Measurements from ENCODE around the gene EVI5L. TPM values are rescaled to one million over a fixed set of nuclear protein-coding genes. Genes with fewer than 3 reads are reported as not detected.
"Not testable (repeated sequence)": the region's sequence is repeated elsewhere in the genome, so short reads cannot be mapped to it uniquely, and the experiment has no call there.

EVI5L gene
- total RNA-seq, 6 experiments from 2014 or later, result 3.7 to 6.3 (median 4.9) TPM

DNA sequence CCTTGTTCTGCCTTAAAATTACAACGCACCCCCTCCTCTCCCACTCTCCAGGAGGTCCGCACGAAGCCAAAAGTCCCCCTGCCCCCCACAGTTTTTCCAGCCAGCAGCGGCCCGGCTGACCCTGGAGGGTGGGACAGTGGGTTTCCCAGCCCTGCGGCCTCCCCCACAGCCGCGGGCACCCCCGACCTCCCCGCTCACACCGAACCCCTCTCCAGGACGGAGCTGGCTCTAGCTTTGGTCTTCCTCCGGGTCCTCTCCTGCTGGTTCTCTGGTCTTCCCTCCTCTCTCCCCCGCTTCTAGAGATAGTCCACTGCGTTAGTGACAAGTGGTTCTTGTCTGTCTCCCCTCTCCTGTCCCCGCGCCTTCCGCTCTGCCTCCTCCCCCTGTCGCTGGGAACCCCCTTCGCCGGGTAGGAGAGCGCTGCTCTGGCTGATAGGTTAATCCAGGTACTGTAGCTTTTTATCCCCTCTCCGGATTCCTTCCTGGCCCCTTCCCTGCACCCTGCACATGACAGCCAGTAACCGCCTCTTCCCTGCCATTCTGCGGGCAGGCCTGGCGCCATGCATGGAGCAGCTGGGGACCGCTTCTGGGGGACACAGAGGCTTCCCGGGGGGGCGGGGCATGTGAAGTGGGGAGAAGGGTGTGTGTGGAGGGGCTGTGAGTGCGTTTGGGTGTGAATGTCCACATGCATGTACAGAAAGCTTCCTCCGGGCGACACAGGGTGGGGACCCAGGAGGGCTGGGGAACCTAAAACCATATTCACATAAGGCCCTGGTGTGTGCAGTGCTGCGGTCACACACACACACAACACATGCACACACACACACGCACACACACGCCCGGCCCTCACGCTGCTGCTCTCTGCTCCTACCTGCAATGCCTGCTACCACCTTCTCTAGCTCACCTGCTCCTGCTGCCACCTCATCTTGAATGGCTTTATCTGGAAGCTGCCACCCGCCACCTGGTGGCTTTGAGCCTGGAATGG is 27.0 kb downstream of the EVI5L start:
- no peak for ATAC-seq
- TF ChIP-seq, protein P1, sequence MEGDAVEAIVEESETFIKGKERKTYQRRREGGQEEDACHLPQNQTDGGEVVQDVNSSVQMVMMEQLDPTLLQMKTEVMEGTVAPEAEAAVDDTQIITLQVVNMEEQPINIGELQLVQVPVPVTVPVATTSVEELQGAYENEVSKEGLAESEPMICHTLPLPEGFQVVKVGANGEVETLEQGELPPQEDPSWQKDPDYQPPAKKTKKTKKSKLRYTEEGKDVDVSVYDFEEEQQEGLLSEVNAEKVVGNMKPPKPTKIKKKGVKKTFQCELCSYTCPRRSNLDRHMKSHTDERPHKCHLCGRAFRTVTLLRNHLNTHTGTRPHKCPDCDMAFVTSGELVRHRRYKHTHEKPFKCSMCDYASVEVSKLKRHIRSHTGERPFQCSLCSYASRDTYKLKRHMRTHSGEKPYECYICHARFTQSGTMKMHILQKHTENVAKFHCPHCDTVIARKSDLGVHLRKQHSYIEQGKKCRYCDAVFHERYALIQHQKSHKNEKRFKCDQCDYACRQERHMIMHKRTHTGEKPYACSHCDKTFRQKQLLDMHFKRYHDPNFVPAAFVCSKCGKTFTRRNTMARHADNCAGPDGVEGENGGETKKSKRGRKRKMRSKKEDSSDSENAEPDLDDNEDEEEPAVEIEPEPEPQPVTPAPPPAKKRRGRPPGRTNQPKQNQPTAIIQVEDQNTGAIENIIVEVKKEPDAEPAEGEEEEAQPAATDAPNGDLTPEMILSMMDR (IDR thresholded peaks at IDR 0.05), result no peak
- TF ChIP-seq POLR2A (IDR thresholded peaks at IDR 0.05), result no peak
- Histone ChIP-seq H3K4me1 (peaks cover 0 to 8% (median 4%) of the 10 kb centered on the region in 4 donors), H3K27ac (no peak overlapping the region), H3K27me3 (no peaks in the 10 kb centered on the region), H3K4me3 (no peak overlapping the region), H3K36me3 (no peaks in the 10 kb centered on the region), H3K9me3 (no peaks in the 10 kb centered on the region)
- WGBS (ENCODE audit: insufficient coverage, low coverage, low lambda C conversion rate, missing lambda C conversion rate), result 71% methylated on average over 19 of the region's 38 CpGs
- DNase-seq, result no peak
- intact Hi-C loops (cut with DNase I), result loop anchor here in 1 of 2 donors (10.0 kb wide), 1 partner anchor 48 kb away; the partner anchor contains the start of gene MAP2K7

DNA sequence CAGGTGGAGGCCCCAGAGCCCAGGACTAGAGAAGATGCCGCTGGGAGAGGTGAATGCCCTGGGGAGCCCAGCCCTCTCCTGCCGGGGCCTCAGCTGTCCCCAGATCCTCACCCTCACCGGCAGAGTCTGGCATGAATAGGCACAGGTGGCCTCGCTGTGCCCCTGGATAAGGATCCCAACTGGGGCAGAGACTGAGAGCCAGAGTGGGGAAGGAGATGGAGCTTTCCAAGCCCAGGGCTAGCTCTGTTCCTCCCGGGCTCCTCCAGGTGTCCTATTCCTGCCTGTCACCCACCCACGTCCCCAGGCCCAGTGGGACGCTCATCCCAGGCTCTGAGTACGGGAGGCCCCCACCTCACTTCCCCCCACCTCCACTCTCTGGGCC is 27.7 kb downstream of the EVI5L start:
- no peak for DNase-seq
- TF ChIP-seq, protein P1 (IDR thresholded peaks at IDR 0.05), result no peak
- 100% methylated on average over 1 of the region's 8 CpGs for whole genome bisulfite sequencing (ENCODE audit: insufficient coverage, low coverage, low lambda C conversion rate, missing lambda C conversion rate)
- H3K27ac ChIP-seq, result no peak overlapping the region
- H3K4me3 ChIP-seq, result no peak overlapping the region
- no peaks in the 10 kb centered on the region for H3K27me3 ChIP-seq
- H3K36me3 ChIP-seq, result no peaks in the 10 kb centered on the region
- ATAC-seq, result no peak
- intact Hi-C loops (cut with DNase I), result loop anchor here in 1 of 2 donors (10.0 kb wide), 1 partner anchor 47 kb away; the partner anchor contains the start of gene MAP2K7
- H3K4me1 ChIP-seq, result peaks cover 0 to 13% (median 4%) of the 10 kb centered on the region in 4 donors
- H3K9me3 ChIP-seq, result no peaks in the 10 kb centered on the region

DNA sequence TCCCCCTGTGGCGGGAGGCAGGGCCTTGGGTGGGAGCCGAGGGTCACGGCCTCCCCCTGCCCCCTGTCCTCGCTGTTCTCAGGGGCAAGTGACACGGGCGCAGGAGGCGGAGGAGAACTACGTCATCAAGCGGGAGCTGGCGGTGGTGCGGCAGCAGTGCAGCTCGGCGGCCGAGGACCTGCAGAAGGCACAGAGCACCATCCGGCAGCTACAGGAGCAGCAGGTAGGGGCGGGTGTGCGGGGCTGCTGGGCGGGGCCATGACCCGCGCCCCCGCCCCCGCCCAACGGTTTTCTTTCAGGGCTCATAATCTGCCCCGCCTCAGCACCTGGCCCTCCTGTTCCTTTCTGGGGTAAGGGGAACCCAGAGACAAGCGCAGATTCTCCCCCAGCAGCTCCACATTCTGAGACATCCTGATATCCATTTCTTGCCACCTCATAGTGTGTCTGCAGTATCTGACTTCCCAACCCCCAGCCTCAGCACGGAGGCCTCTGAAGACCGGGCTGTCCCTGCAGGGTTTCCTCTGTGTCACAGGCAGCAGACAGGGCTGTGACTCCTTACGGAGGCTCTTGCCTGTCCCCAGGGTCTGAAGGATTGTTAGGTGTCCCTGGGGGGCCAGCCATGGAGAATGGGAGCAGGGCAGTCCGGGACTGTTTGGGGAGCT is 28.2 kb downstream of the EVI5L start:
- Histone ChIP-seq H3K4me3 (no peak overlapping the region), H3K36me3 (no peaks in the 10 kb centered on the region), H3K27me3 (no peaks in the 10 kb centered on the region), H3K27ac (no peak overlapping the region), H3K9me3 (no peaks in the 10 kb centered on the region), H3K4me1 (peaks cover 0 to 13% (median 4%) of the 10 kb centered on the region in 4 donors)
- 81% methylated on average over 3 of the region's 29 CpGs for WGBS (ENCODE audit: insufficient coverage, low coverage, low lambda C conversion rate, missing lambda C conversion rate)
- no peak for TF ChIP-seq POLR2A (IDR thresholded peaks at IDR 0.05)
- TF ChIP-seq, protein P1 (IDR thresholded peaks at IDR 0.05), result no peak
- intact Hi-C loops (cut with DNase I), result loop anchor here in 1 of 2 donors (10.0 kb wide), 1 partner anchor 47 kb away; the partner anchor contains the start of gene MAP2K7
- no peak for ATAC-seq
- no peak for DNase-seq

DNA sequence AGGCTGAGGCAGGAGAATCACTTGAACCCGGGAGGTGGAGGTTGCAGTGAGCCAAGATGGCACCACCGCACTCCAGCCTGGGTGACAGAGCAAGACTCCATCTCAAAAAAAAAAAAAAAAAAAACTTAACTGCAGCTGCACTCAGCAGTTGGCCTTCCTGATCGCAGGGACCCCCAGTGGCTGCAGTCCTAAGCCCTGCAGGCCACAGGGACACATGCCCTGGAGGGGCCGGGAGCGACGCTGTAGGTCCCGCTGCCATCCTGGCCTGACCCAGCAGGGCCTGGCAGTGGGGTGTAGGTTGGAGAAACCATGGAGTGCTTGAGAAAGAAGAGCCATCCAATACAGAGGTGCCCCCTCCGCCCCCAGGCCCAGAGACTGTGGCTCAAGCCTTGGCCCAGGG is 29.1 kb downstream of the EVI5L start:
- H3K4me1 ChIP-seq, H3K27ac ChIP-seq, H3K27me3 ChIP-seq, DNase-seq, H3K36me3 ChIP-seq, ATAC-seq, H3K4me3 ChIP-seq, H3K9me3 ChIP-seq: not testable (repeated sequence)
- intact Hi-C loops (cut with DNase I), result loop anchor here in 1 of 2 donors (10.0 kb wide), 1 partner anchor 46 kb away; the partner anchor contains the start of gene MAP2K7
- 93% methylated on average over 6 of the region's 8 CpGs for WGBS (ENCODE audit: insufficient coverage, low coverage, low lambda C conversion rate, missing lambda C conversion rate)
